Glutamatergic neuron (in vitro differentiated cells): ENCODE results near the gene COG6. TPM values are rescaled to one million over a fixed set of nuclear protein-coding genes. Genes with fewer than 3 reads are reported as not detected.
A peak's percentile ranks its signal among the peaks of the same experiment; 100 is the strongest.

Experiments
- DNase-seq: peaks from one replicate; pipeline ENCODE4 v3.0.0; 2022
- H3K27ac Mint-ChIP-seq: one replicate; pipeline ENCODE4 v1.8.0; 2020; ENCODE audit warnings: mild to moderate bottlenecking, mixed read lengths, inconsistent platforms; ENCODE audit not compliant: unreplicated experiment
- H3K27me3 Mint-ChIP-seq: one replicate; pipeline ENCODE4 v1.8.0; 2020; ENCODE audit warnings: mild to moderate bottlenecking, moderate library complexity, mixed read lengths, inconsistent platforms; ENCODE audit not compliant: unreplicated experiment
- H3K36me3 Mint-ChIP-seq: one replicate; pipeline ENCODE4 v1.8.0; 2020; ENCODE audit warnings: mild to moderate bottlenecking, mixed read lengths, inconsistent platforms; ENCODE audit not compliant: unreplicated experiment
- H3K4me1 Mint-ChIP-seq: one replicate; pipeline ENCODE4 v1.8.0; 2020; ENCODE audit warnings: mild to moderate bottlenecking, low read depth, mixed read lengths, inconsistent platforms; ENCODE audit not compliant: unreplicated experiment
- H3K4me3 Mint-ChIP-seq: one replicate; pipeline ENCODE4 v1.8.0; 2020; ENCODE audit warnings: mild to moderate bottlenecking, mixed read lengths, inconsistent platforms; ENCODE audit not compliant: unreplicated experiment
- H3K9me3 Mint-ChIP-seq: one replicate; pipeline ENCODE4 v1.8.0; 2020; ENCODE audit warnings: mild to moderate bottlenecking, moderate library complexity, mixed read lengths, inconsistent platforms; ENCODE audit not compliant: unreplicated experiment
- CTCF ChIP-seq: fragments of 200-600 bp; sonication (generic); IDR thresholded peaks from one replicate; pipeline ENCODE4 v1.5.0; 2021; ENCODE audit not compliant: partially characterized antibody, unreplicated experiment
- total RNA-seq: library from RNA; stranded (reverse); fragmentation: NEBNext Ultra II Directional; extraction: Animal tissue kit (Norgen Biotek cat#: 25700); gene quantifications from one replicate; pipeline ENCODE4 v1.2.1, GENCODE V29; 2021; ENCODE audit not compliant: unreplicated experiment

Gene COG6
- total RNA-seq, 1 donor from 2014 or later, result 25.5 TPM

DNA sequence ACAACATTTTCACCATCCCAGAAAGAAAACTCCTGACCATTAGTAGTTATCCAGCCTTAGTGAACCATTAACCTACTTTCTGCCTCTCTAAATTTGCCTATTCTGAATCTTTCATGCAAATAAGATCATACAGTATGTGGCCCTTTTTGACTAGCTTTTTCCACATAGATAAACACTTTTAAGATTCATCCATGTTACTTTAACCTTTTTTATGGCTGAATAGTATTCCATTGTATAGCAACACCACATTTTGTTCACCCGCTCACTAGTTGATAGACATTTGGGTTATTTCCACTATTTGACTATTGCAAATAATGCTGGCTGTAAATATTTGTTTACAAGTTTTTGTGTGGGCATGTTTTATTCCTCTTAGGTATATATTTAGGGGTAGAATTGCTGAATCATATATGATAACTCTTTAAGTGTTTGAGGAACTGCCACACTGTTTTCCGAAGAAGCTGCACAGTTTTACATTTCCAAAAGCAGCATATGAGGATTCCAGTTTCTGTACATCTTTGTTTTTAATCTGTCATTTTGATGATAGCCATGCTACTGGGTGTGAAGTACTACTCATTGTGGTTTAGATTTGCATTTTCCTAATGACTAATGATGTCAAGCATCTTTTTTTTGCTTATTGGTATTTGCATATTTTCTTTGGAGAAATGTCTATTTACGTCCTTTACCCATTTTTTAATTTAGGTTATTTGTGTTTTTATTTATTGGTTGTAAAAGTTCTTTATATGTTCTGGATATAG lies 17.1 kb downstream of the COG6 start:
- no peak overlapping the region for H3K27ac Mint-ChIP-seq
- TF ChIP-seq CTCF, result no peak
- no peaks in the 10 kb centered on the region for H3K27me3 Mint-ChIP-seq
- DNase-seq, result no peak
- H3K36me3 Mint-ChIP-seq, result no peaks in the 10 kb centered on the region
- H3K4me3 Mint-ChIP-seq, result no peak overlapping the region
- no peaks in the 10 kb centered on the region for H3K4me1 Mint-ChIP-seq
- H3K9me3 Mint-ChIP-seq, result no peaks in the 10 kb centered on the region

- no peak for DNase-seq
- Mint-ChIP-seq H3K9me3 (no peaks in the 10 kb centered on the region), H3K27me3 (no peaks in the 10 kb centered on the region), H3K36me3 (peaks cover 5% of the 10 kb centered on the region), H3K27ac (no peak overlapping the region), H3K4me3 (no peak overlapping the region), H3K4me1 (no peaks in the 10 kb centered on the region)
- no peak for TF ChIP-seq CTCF
These were observed 20.4 kb downstream of the COG6 start for GRCh38 chr13:39675904-39676303.

GRCh38 chr13:39676315-39676876 lies 20.9 kb downstream of the COG6 start:
- DNase-seq, result no peak
- Mint-ChIP-seq H3K4me1 (no peaks in the 10 kb centered on the region), H3K27me3 (no peaks in the 10 kb centered on the region), H3K4me3 (no peak overlapping the region), H3K36me3 (peaks cover 10% of the 10 kb centered on the region), H3K27ac (no peak overlapping the region), H3K9me3 (no peaks in the 10 kb centered on the region)
- TF ChIP-seq CTCF, result peak; percentile 56

- DNase-seq, result no peak
- H3K4me3 Mint-ChIP-seq, result no peak overlapping the region
- TF ChIP-seq CTCF, result no peak
- no peaks in the 10 kb centered on the region for H3K9me3 Mint-ChIP-seq
- no peaks in the 10 kb centered on the region for H3K27me3 Mint-ChIP-seq
- peaks cover 10% of the 10 kb centered on the region for H3K36me3 Mint-ChIP-seq
- no peak overlapping the region for H3K27ac Mint-ChIP-seq
- no peaks in the 10 kb centered on the region for H3K4me1 Mint-ChIP-seq
These were observed 26.8 kb downstream of the COG6 start for GRCh38 chr13:39682310-39682709.

- Mint-ChIP-seq H3K9me3 (no peaks in the 10 kb centered on the region), H3K4me3 (no peak overlapping the region), H3K27ac (no peak overlapping the region), H3K4me1 (no peaks in the 10 kb centered on the region), H3K27me3 (no peaks in the 10 kb centered on the region), H3K36me3 (peaks cover 10% of the 10 kb centered on the region)
- no peak for TF ChIP-seq CTCF
- no peak for DNase-seq
These were observed 27.3 kb downstream of the COG6 start for GRCh38 chr13:39682788-39683187.
